ENCODE results near the gene DNAJC5. TPM values are rescaled to one million over a fixed set of nuclear protein-coding genes. Genes with fewer than 3 reads are reported as not detected.
"Not testable (repeated sequence)": the region's sequence is repeated elsewhere in the genome, so short reads cannot be mapped to it uniquely, and the experiment has no call there.

Gene DNAJC5
- polyA plus RNA-seq, 12 donors, result 22.3 to 35.9 (median 29.6) TPM; not detected in 1

DNA sequence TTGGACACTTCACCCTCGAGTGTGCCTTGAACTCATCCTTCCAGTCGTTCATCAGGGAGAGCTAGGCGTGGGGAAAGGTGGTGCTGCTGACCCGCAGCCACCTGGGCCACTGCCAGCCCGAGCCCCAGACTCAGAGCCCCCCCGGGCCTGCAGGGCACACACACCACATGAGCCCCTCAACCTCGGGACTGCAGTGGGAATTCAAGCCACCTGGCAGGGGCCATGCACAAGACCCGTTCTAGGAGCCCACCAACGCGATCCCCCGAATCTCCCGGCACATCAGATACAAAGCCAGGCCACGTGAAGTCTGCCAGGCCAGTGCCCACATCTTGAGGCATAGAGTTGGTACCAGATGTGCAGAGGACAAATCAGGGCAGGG is 72.0 kb downstream of the DNAJC5 start:
- no peak for DNase-seq

DNA sequence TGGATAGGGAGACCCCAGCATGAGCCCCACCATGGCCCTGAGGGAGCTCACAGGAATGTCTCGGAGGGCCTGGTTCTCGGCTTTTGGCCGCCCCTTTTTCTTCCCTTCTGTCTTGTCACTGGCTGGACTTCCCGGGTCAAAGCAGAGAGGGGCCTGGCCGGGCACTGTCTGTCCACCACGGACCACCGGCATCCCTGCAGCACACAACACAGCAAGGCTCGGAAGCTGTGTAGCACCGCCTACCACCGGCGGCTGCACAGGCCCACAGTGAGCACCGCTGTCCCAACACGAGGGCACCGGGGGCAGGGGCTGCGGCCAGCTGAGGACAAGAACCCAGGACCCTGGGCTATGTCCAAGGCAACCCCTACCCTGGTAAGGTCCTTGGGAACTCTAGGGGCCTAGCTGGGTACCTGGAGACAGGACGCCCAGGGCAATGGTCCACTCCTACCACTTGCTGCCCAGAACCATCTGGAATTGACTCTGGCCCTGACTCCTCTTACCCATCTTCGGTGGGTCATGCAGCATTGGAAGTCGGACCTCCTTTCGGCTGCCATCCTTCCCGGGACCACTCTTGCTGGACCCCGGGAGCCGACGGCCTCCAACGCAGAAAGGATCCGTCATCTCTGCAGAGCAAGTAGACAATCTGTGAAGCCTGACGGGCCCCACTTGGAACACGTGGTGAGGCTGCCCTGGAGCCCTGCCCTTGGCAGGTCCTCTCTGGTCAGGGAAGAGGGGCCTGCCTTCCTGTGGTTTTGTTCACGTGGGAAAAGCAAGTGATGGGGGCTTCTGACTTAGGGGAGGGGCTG is 72.6 kb downstream of the DNAJC5 start:
- DNase-seq, result no peak

DNA sequence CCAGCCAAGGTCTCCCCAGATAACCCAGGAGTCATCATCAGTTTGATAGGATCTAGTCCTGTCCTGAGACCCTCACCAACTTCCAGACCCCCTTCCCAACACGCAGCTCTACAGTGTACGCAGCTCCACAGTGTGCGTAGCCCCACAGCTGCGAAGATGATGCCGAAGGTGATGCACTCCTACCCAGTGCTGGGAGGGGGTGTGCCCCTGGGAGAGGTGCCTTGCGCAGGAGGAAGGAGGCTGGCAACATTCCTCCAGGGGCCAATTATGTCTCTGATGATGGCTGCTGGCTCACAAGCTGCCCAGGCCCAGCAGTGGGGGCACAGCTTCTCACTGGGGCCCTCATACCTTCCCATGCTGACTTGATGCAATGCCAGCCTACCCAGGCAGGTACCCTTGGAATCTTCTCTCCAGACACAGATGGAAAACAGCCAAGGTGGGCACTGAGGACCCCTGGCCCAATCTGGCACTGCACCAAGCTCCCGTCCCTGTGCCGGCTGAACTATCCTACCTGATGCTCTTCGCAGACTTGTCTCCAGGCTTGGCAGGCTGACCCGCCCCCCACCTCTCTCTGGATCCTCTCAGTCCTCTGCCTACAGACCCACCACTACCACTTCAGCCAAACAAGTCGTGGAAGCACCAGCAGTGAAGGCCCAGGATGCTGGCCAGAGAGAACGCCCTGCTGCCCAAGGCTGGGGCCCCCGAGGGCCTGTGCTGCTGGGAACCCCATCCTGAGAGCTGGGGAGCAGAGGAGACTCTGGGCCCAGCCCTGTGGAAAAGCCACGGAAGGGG is 73.4 kb downstream of the DNAJC5 start:
- DNase-seq, result no peak

DNA sequence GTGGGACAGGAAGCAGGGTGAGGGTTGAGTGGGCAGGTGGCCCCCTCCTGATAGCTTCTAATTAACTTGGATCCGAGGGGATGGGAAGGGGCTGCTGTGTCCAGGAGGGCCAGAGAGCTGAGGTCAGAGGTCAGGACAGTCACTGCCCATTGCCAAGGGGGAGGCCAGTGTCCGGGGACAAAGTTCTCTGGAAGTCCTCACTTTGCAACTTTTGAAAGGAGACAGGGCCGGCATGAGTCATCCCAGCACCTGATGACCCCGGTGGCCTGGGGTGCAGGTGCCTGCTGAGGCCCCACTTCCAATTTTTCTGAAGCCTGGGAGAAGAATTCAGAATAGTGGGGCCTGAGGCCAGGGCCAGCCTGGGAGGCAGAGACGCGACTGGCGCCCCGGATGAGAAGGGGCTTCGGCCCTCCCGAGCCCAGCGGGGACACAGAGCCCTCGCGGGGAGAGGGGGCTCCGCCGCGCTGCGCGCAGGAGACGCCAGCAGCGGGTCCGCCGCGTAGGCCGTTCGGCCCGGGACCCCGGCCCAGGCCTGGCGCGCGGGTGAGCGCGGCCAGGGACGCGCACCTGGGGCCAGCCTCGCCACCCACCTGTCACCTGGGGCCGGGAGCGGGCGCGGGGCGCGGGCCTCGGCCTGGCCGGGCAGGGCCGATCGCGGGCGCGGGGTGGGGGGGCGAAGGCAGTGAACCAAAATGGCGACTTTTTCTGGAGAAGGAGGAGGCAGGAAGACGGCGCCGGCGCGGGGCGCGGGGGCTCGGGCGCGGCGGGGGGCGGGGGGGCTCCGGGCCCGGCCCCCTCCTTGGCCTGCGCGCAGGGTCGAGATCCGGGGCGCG is 74.2 kb downstream of the DNAJC5 start:
- DNase-seq, result no peak

DNA sequence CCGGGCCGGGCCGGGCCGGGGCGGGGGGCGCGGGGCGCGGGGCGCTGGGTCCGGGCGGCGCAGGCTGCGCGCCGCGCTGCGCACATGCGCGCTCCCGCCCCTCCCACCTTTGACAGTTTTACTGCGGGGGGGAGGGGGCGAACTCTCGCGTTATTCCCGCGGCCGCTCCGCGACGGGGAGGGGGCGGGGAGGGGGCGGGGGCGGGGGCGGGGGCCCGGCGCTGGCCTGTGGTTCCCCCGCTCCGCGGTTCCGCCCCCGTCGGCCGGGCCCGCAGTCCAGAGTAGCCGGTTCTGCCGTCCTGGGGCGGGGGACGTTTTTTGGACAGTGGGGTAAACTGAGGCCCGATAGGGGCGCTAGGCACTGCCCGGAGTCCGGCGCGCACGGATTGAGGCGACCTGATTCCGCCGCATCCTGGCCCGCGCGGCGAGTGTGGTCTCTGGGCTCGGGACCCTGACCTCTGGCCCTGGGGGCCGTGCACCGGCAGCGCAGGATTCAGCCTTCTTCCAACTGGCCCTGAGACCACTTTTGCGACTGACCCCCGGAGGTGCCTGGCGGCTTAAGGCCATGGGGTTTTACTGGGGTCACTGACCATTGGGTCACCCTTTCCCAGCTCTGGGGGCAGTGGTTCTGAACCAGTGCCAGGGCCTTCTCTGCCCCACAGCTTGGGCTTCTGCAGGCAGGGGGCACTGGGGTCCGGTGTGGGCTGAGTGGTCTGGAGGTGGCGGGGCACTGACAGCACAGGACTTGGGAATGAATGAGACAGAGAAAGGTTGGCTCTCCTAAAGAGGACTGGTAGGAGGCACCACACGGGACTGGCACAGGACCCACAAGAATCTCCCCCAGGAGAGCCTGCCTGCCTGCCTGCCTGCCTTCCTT is 75.2 kb downstream of the DNAJC5 start, which contains the start of gene ZNF512B:
ZNF512B (minus strand) TSS at position 93 of the 876 bp plus-strand sequence. CDS start 1,980 bp downstream, outside the sequence.
- peak; percentile 77 for DNase-seq

DNA sequence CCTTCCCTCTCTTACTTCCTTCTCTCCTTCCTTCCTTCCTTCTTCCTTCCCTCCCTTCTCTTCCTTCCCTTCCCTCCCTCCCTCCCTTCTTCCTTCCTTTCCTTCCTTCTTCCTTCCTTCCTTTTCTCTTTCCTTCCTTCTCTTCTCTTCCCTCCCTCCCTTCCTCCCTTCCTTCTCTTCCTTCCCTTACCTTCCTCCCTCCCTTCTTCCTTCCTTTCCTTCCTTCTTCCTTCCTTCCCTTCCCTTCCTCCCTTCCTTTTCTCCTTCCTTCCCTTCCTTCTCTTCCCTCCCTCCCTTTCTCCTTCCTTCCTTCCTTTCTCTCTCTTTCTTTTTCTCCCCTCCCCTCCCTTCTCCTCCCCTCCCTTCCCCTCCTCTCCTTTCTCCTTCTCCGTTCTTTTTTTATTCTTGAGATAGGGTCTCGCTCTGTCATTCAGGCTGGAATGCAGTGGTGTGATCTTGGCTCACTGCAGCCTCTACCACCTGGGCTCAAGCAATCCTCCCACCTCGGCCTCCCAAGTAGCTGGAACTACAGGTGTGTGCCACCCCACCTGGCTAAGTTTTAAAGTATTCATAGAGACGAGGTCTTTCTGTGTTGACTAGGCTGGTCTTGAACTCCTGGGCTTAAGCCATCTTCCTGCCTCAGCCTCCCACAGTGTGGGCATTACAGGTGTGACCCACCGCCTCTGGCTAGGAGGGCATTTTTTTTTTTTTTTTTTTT is 75.9 kb downstream of the DNAJC5 start:
- DNase-seq, result no peak

DNA sequence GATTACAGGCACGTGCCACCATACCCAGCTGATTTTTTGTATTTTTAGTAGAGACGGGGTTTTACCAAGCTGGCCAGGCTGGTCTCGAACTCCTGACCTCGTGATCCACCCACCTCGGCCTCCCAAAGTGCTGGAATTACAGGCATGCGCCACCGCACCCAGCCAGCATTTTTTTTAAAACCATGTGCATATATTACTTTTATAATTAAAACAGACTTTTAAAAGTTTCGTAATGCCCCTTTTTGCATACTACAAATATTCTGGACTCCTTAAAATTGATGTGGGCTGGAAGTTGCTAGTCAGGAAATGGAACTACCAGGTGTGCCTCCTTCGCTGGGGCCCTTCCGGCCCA is 77.0 kb downstream of the DNAJC5 start:
- not testable (repeated sequence) for DNase-seq

DNA sequence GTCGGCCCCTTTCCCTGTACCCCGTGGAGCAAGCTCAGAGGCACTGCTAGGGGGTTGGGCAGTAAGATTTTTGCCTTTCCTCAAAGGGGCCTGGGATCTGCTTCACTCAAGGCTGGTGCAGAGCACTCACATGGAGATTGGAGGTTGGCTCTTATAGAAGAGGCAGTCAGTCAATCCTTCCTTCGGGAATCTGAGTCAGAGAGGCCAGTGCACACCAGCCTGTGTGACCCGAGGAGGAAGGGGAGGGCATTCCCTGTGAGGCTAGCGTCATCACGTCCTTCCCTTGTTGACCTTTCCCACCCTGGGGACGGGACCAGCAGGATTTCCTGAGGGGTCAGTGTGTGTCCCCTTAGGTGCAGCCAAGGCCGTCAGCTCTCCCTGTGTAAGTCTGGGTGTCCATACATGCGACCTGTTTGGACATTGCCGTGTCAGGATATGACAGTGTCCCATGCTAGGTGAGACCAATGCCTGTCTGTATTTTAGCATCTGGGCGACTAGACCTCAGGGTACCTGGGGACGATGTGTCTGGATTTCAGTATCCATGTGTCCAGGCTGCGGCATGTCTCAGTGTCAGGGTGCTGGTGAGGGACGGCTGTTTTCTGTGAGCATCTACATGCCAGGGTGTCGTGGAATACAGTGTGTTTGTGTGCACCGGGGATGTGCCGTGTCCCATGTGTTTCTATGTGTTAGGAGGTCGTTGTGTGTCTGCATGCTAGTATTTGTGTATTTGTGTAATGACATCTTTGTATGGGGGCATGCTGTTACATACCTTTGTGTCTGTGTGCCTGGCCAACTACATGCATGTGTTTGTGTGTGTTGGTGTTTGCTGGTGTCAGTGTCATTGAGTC is 77.6 kb downstream of the DNAJC5 start:
- DNase-seq, result no peak

DNA sequence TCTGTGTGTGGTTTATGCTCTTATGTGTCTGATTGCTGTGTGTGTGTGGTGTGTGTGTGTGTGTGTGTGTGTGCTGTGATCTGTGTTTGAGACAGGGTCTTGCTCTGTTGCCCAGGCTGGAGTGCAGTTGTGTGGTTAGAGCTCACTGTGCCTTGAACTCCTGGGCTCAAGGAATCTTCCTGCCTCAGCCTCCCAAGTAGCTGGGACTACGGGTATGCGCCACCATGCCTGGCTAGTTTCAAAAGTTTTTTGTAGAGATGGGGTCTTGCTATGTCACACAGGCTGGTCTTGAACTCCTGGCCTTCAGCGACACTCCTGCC is 78.2 kb downstream of the DNAJC5 start:
- no peak for DNase-seq

DNA sequence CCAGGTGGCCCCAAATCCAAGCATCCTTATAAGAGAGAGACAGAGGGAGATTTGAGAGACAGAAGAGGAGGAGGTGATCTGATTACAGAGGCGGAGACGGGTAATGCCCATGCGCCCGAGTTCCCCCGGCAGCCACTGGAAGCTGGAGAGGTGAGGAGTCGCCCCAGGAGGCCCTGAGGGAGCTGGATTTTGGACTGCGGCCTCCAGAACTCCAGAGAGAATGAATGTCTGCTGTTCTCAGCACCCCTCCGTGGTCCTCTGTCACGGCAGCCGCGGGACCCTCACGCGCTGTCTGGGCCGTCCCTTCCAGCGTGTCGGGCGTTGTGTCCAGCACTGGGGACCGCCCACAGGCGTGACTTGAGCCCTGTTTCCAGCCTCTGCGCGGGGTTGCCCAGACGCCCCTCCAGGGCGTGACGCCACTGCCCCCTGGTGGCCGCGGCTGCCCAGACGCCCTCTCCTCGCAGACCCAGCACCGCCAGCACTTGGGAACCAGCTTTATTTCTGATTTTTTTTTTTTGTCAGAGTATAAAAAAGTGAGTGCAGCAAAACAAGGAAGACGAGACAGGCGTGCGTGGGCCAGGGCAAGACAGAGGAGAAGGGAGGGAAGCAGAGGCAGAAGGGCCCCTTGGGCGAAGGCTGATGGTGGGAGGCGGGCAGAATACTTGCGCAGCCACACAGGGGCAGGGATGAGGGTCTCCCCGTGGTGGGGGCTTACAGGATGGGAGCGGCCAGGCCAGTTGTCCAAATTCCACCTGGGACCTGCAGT is 78.9 kb downstream of the DNAJC5 start:
- DNase-seq, result peak; percentile 91

DNA sequence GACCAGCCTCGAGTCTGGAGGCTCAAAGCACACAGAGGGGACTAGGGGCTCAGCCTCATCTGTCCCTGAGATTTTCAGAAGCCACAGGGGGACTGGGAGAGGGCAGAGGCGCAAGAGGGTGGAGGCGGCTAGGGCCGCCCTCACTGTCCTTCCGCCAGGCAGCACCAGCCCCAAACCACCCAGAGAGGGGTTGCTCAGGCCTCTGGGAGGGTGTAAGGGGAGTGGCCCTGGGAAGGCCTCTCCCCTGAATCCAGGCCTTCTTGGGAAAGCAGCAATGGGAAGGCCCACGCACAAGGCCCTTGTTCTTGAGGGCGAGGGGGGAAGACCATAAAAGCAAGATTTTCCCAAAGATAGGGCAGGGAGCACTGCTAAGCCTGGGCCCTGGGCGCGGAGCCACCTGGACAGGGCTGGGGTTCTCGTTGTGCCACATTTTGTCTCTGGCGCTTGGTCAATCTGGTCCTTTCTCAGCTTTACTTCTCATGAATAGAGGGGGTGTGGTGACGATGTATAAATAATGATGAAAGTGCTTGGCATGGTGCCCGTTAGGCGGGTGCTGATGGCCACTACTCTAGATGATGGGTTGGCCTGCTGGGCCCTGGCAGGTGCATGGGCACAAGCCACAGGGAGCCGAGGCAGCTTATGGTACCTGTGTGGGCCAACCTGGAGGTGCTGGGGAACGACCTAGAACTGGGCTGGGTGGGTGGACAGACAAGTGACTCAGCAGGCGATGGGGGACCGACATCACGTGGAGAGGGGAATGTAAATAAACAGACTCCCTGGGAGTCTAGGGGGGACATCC is 79.7 kb downstream of the DNAJC5 start:
- no peak for DNase-seq

DNA sequence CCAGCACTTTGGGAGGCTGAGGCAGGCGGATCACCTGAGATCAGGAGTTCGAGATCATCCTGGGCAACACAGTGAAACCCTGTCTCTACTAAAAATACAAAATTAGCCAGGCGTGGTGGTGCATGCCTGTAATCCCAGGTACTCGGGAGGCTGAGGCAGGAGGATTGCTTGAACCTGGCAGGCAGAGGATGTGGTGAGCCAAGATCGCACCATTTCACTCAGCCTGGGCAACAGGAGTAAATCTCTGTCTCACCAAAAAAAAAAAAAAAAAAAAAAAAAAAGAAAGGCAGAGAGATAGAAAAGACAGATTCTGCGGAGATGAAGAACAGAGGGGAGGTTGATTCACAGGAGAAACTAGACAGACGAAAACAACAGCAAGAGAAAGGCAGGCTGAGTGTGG is 81.6 kb downstream of the DNAJC5 start:
- DNase-seq, result not testable (repeated sequence)

DNA sequence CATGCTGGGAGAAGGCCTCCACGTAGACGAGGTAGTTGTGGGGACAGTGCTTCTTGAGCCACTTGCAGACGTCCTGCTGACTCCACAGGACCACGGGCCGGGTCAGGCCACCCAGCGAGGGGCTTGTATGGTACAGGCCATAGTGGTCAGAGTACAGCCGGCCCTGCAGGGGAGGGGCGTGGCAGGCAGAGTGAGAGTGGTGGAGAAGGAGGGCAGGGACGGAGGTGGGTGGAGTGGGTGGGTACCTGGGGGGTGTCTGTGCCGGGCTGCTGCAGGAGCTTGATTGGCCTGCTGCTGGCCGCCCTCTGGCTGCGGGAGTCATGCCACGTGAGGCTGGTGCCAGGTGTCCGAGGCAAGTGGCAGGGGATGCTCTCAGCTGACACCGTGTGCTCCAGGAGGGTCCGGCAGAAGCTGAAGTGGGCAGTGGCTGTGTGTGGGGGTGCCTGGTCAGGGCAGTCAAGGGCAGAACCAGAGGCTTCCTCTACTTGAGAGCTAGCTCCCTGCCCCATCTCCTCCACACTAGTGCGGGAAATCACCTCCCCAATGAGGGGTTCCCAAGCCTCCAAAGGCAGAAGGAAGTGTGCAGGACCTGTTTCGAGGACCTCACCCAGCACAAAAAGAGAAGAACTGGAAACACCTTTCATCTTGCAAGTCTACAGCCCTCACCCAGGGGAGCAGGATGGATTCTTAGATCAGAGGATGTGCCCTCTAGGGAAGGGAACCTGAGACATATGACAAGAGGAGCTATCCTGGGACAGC is 82.2 kb downstream of the DNAJC5 start:
- DNase-seq, result no peak

DNA sequence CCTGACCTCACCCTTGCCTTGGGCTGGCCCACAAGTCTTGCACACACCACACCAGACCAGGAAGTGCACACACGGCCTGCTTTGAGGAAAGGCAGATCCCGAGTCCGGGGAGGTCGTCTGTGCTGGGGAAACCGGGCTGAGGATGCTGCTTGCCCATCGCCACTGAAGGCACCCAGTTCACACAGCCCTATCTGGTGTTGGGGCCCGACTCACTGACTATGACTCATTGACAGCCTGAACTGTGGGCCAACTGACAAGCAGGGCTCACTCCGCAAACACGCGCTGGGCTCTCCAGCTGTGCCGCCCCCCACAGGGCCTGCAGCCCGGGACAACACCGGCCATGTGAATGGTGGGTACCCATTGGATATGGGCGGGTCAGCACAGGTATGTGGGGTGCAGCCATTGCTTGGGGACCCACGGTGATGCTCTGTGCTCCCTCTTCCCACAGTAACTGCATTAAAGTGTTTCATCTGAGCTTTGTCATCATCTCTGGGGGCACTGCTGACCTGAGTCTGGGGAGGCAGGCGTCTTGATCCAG is 82.9 kb downstream of the DNAJC5 start:
- DNase-seq, result no peak

DNA sequence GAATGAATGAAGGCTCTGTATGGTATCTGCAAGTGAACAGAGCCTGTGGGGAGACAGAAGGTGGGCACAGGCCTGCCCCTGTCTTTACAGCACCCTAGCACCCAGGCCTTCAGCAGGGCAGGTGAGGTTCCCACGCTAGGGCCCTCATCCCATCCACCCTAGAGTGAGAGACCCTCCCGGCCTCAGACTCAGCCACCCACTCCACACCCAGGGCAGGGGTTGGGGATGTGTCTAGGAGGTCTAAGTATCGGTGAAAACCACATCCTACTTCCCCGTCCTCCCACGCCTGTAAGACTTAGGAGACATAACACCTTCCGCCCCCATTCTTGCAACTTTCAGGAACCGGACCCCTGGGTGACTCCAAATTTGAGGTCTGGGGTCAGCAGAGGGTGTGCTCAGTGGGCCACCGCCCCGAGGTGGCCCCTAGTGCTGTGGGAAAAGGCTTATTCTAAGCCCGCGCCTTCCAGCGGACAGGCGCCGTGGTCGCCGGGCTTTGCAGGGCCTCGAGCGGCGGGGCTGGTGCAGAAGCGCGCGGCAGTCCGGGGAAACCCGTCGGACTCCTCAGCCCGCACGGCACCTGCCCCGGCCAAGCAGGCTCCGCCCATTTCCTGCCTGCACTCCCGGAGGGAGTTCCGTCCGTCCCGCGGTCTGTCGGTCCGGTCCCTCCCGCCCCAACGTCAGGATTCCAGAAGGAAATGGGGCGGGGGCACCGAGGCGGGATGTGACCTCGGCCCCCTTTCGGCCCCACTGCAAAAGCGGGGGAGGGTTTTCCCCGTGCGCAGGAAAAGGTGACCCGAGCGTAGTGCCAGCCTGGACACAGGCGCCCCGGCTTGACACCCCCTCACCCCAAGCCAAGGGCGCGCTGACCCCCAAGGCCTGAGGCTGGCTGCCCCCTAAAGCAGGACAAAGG is 83.6 kb downstream of the DNAJC5 start:
- no peak for DNase-seq

DNA sequence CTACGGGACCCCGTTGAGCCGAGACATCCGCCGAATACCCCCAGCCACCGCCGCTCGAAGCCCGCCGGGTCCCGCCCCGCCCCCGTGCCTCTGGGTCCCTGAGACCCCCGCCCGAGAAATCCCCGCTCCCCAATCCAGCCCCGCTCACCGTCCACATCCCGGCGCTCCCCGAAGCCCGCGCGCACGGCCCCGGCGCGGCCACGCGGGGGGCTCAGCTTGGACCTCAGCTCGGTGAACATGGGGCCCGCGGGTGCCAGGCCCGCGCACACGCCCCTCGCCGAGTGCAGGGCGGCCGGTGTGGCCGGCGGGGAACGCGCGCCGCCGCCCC is 84.3 kb downstream of the DNAJC5 start:
- no peak for DNase-seq
